DOHH2 (cell line): ENCODE measurements around the gene ATXN2.

Source experiments
- H3F3A ChIP-seq: fragments of 200-600 bp; sonication (generic), shearing (Covaris generic); 2 replicates; pipeline ENCODE4 v1.6.0; 2016; ENCODE audit warnings: antibody characterized with exemption, mild to moderate bottlenecking; ENCODE audit not compliant: control insufficient read depth, insufficient read depth
- H3K27ac ChIP-seq: fragments of 200-600 bp; sonication (generic); 2 replicates; pipeline ENCODE4 v1.5.1; 2014; ENCODE audit warnings: low read depth, mild to moderate bottlenecking, low read length, moderate library complexity
- H3K27me3 ChIP-seq: fragments of 200-600 bp; sonication (generic); 2 replicates; pipeline ENCODE4 v1.6.1; 2014; ENCODE audit warnings: mild to moderate bottlenecking, low read length, mixed read lengths; ENCODE audit not compliant: control insufficient read depth
- H3K36me3 ChIP-seq: fragments of 200-600 bp; sonication (generic); 2 replicates; pipeline ENCODE4 v1.6.1; 2014; ENCODE audit warnings: mild to moderate bottlenecking, low read length, moderate library complexity, mixed read lengths; ENCODE audit not compliant: control insufficient read depth
- H3K4me1 ChIP-seq: fragments of 200-600 bp; sonication (generic); 2 replicates; pipeline ENCODE4 v1.6.1; 2014; ENCODE audit warnings: mild to moderate bottlenecking, low read length, mixed read lengths; ENCODE audit not compliant: control insufficient read depth
- H3K4me2 ChIP-seq: fragments of 200-600 bp; sonication (generic); 2 replicates; pipeline ENCODE4 v1.6.0; 2014; ENCODE audit warnings: mild to moderate bottlenecking, low read length, moderate library complexity
- H3K4me3 ChIP-seq: fragments of 200-600 bp; sonication (generic); 2 replicates; pipeline ENCODE4 v1.5.1; 2014; ENCODE audit warnings: mild to moderate bottlenecking, low read length, mixed read lengths
- H3K79me2 ChIP-seq: fragments of 200-600 bp; sonication (generic); 2 replicates; pipeline ENCODE4 v1.6.1; 2014; ENCODE audit warnings: mild to moderate bottlenecking, low read length, mixed read lengths; ENCODE audit not compliant: control insufficient read depth
- H3K9me2 ChIP-seq: fragments of 200-600 bp; sonication (generic); replicated peaks from 2 replicates; pipeline ENCODE4 v1.6.1; 2014; ENCODE audit warnings: mild to moderate bottlenecking, low read length, mixed read lengths; ENCODE audit not compliant: control insufficient read depth
- H3K9me3 ChIP-seq: fragments of 200-600 bp; sonication (generic); 2 replicates; pipeline ENCODE4 v1.6.1; 2014; ENCODE audit warnings: antibody characterized with exemption, low read length, mixed read lengths; ENCODE audit not compliant: control insufficient read depth, insufficient read depth
- H4K20me1 ChIP-seq: fragments of 200-600 bp; sonication (generic); 2 replicates; pipeline ENCODE4 v1.6.0; 2014; ENCODE audit warnings: low read depth, mild to moderate bottlenecking, antibody characterized with exemption, low read length, moderate library complexity; ENCODE audit not compliant: control insufficient read depth, insufficient read depth
- EZH2phosphoT487 ChIP-seq: fragments of 200-600 bp; sonication (generic); IDR thresholded peaks from 2 replicates; pipeline ENCODE4 v1.6.1; 2017; ENCODE audit warnings: borderline replicate concordance, mild to moderate bottlenecking, antibody characterized with exemption, low read length, moderate library complexity, mixed read lengths
- TF ChIP-seq, protein P1 (sequence below): fragments of 200-600 bp; sonication (generic); IDR thresholded peaks from one replicate; pipeline ENCODE4 v1.5.1; 2014; ENCODE audit warnings: antibody characterized with exemption, mild to moderate bottlenecking, low read depth, low read length; ENCODE audit not compliant: poor library complexity, severe bottlenecking

ATXN2 gene

DNA sequence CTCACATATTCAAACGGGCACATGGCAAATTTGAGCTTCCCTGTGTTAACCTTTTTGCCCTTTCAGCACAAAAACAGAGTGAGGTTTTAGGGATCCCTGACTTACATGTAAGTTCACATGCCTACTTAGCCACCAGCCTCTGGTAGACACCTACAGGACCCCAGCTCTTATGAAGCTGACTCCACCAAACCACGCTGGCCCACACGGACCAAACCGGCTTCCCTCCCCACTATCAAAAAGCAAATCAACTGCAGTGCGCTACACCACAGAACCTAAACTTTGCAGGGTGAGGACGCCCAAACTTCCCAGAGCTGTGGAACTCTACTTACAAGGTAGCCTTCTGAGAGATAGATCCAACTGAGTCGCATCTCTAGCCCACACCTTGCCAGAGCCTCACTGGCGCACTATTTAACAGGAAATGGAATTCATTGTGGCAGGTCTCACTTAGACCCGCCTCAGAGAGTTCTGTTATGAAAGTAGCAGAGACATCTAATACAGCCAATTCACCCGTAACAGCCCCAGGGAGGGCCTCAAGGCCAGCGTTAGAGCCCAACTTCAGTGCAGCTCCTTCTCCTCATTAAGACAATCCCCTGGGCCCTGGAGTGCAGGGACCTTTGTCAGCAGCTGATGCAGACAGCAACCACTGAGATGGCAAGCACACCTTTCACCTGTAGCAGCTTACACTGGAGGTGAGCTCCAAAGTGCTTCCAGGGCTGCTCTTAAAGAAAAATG lies 144.2 kb downstream of the ATXN2 start:
- H3K4me2 ChIP-seq: no peak overlapping the region
- H3K36me3 ChIP-seq: peaks cover 64% of the 10 kb centered on the region
- H3K27ac ChIP-seq: no peak overlapping the region
- TF ChIP-seq, protein P1, sequence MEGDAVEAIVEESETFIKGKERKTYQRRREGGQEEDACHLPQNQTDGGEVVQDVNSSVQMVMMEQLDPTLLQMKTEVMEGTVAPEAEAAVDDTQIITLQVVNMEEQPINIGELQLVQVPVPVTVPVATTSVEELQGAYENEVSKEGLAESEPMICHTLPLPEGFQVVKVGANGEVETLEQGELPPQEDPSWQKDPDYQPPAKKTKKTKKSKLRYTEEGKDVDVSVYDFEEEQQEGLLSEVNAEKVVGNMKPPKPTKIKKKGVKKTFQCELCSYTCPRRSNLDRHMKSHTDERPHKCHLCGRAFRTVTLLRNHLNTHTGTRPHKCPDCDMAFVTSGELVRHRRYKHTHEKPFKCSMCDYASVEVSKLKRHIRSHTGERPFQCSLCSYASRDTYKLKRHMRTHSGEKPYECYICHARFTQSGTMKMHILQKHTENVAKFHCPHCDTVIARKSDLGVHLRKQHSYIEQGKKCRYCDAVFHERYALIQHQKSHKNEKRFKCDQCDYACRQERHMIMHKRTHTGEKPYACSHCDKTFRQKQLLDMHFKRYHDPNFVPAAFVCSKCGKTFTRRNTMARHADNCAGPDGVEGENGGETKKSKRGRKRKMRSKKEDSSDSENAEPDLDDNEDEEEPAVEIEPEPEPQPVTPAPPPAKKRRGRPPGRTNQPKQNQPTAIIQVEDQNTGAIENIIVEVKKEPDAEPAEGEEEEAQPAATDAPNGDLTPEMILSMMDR: no peak
- TF ChIP-seq EZH2phosphoT487: no peak
- no peaks in the 10 kb centered on the region for H3K27me3 ChIP-seq
- no peaks in the 10 kb centered on the region for H3K79me2 ChIP-seq
- no peaks in the 10 kb centered on the region for H3K9me2 ChIP-seq
- no peaks in the 10 kb centered on the region for H3K9me3 ChIP-seq
- peaks cover 18% of the 10 kb centered on the region for H3F3A ChIP-seq
- no peak overlapping the region for H3K4me3 ChIP-seq
- H4K20me1 ChIP-seq: peaks cover 5% of the 10 kb centered on the region; the same call in 1 of the 2 replicates
- H3K4me1 ChIP-seq: no peaks in the 10 kb centered on the region

DNA sequence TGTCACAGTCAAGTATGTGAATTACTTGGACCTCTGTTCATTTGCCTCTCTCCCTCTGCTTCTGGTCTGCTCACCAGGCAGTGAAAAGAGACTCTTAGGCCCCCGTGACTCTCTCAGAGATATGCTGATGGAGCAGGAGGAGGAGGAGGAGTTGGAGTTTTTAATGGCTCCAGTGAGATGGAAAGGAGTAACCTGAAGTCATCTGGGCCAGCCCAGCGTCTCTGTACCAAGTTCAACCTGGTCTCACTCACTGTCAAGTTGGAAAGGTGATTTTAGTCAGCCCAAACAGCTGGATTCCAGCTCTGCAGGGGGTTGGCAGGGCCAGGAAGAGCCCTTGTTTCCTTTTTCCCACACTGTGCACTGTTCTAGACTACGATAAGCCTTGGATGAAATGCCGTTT lies 144.8 kb downstream of the ATXN2 start:
- Histone ChIP-seq H3K27ac (no peak overlapping the region), H3K4me2 (no peak overlapping the region), H3K36me3 (peaks cover 68% of the 10 kb centered on the region), H4K20me1 (peaks cover 5% of the 10 kb centered on the region; the same call in 1 of the 2 replicates), H3K9me2 (no peaks in the 10 kb centered on the region), H3K27me3 (no peaks in the 10 kb centered on the region), H3K79me2 (no peaks in the 10 kb centered on the region), H3F3A (peaks cover 20% of the 10 kb centered on the region), H3K4me1 (no peaks in the 10 kb centered on the region), H3K9me3 (no peaks in the 10 kb centered on the region), H3K4me3 (no peak overlapping the region)
- TF ChIP-seq, protein P1: no peak
- no peak for TF ChIP-seq EZH2phosphoT487

DNA sequence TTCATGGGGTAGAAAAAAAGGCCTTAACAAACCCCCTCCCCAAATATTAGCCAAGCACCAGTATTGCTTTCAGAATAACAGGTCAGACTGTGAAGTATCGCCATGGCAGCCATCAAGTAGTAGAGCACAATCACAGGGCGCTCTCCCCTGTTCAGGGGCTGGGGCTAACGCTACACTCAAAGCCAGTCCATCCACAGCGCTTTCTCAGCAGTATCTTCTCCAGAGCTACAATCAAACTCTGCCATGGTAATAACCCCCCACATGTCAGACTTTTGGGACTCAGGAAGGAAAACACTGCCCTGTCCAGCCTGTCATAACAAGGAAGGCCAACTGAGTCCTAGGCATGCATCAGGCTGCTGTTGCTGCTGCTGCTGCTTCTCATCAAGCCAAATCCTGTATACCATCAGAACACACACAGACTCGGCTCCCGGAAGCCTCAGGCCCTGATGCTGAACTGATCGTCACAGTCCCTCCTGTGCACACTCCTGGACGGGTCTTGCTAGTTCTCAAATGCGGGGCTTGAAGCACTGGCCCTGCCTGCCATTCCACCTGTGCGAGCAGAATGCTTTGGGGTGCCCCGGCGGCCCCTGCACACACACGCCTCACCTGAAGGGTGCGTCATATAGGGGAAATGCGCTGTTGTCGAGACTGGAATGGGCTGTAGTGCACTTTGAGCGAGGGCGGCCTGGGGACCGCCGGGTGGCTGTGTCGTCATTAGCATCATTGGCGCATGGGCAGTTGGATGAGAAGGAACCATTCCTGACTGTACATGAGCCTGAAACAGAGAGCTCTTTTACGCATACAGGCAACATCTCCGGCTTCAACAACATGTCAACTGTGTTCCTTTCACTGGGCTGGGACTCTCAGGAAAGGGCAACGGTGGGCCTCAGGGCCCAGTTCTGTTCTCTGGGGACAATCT lies 145.8 kb downstream of the ATXN2 start:
- peaks cover 21% of the 10 kb centered on the region for H3F3A ChIP-seq

More for the DNA sequence above, 145.8 kb downstream of the ATXN2 start:
- TF ChIP-seq, protein P1: no peak
- TF ChIP-seq EZH2phosphoT487: no peak
- Histone ChIP-seq H3K27ac (no peak overlapping the region), H3K27me3 (no peaks in the 10 kb centered on the region), H3K4me2 (no peak overlapping the region), H3K4me3 (no peak overlapping the region), H4K20me1 (peaks cover 5% of the 10 kb centered on the region; the same call in 1 of the 2 replicates), H3K36me3 (peaks cover 72% of the 10 kb centered on the region), H3K9me2 (no peaks in the 10 kb centered on the region), H3K79me2 (no peaks in the 10 kb centered on the region), H3K4me1 (no peaks in the 10 kb centered on the region), H3K9me3 (no peaks in the 10 kb centered on the region)
